ENCODE results near the gene TBL1X. TPM values are rescaled to one million over a fixed set of nuclear protein-coding genes. Genes with fewer than 3 reads are reported as not detected.

TBL1X gene
- total RNA-seq, 1 donor from 2014 or later, result 6.5 TPM

DNA sequence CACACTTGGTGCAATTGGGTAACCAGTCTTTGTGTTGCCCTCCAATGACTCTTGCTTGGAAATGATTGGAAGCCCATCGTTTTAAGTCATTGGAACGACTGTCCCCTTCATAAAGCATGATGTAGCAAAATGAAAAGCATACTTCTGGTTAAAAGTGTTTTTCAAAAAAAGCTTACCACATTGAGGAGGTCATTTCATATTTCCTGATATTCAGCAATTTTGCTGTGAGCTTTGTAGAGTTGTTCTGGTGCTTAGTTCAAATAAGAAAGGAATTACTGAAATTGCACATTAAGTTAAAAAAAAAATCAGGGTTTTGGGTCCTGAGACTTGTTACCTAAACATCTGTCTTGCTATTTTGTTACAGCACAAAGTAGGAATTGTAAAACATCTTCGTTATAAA, 51.8 kb downstream of the TBL1X start:
- DNase-seq, result no peak
- Mint-ChIP-seq H3K27ac (ENCODE audit: unreplicated experiment) (no peak overlapping the region), H3K27me3 (ENCODE audit: unreplicated experiment) (peaks cover 2% of the 10 kb centered on the region), H3K4me3 (ENCODE audit: unreplicated experiment) (no peak overlapping the region), H3K9me3 (ENCODE audit: unreplicated experiment) (peaks cover 3% of the 10 kb centered on the region), H3K36me3 (ENCODE audit: unreplicated experiment) (no peaks in the 10 kb centered on the region), H3K4me1 (ENCODE audit: low read depth, unreplicated experiment) (peaks cover 3% of the 10 kb centered on the region)
- TF ChIP-seq CTCF (IDR thresholded peaks at IDR 0.05; ENCODE audit: partially characterized antibody, unreplicated experiment), result no peak

- Mint-ChIP-seq H3K27ac (ENCODE audit: unreplicated experiment) (no peak overlapping the region), H3K9me3 (ENCODE audit: unreplicated experiment) (peaks cover 3% of the 10 kb centered on the region), H3K4me3 (ENCODE audit: unreplicated experiment) (no peak overlapping the region), H3K36me3 (ENCODE audit: unreplicated experiment) (no peaks in the 10 kb centered on the region), H3K4me1 (ENCODE audit: low read depth, unreplicated experiment) (peaks cover 5% of the 10 kb centered on the region), H3K27me3 (ENCODE audit: unreplicated experiment) (peaks cover 2% of the 10 kb centered on the region)
- TF ChIP-seq CTCF (IDR thresholded peaks at IDR 0.05; ENCODE audit: partially characterized antibody, unreplicated experiment), result no peak
- no peak for DNase-seq
Observed at GRCh38 chrX:9518051-9518450, 53.2 kb downstream of the TBL1X start.

- H3K27ac Mint-ChIP-seq (ENCODE audit: unreplicated experiment), result no peak overlapping the region
- H3K27me3 Mint-ChIP-seq (ENCODE audit: unreplicated experiment), result peaks cover 2% of the 10 kb centered on the region
- no peaks in the 10 kb centered on the region for H3K36me3 Mint-ChIP-seq (ENCODE audit: unreplicated experiment)
- H3K9me3 Mint-ChIP-seq (ENCODE audit: unreplicated experiment), result peaks cover 2% of the 10 kb centered on the region
- H3K4me1 Mint-ChIP-seq (ENCODE audit: low read depth, unreplicated experiment), result peaks cover 5% of the 10 kb centered on the region
- TF ChIP-seq CTCF (IDR thresholded peaks at IDR 0.05; ENCODE audit: partially characterized antibody, unreplicated experiment), result no peak
- H3K4me3 Mint-ChIP-seq (ENCODE audit: unreplicated experiment), result no peak overlapping the region
- no peak for DNase-seq
Observed at GRCh38 chrX:9518889-9519288, 54.0 kb downstream of the TBL1X start.

- H3K4me1 Mint-ChIP-seq (ENCODE audit: low read depth, unreplicated experiment), result peaks cover 5% of the 10 kb centered on the region
- H3K4me3 Mint-ChIP-seq (ENCODE audit: unreplicated experiment), result no peak overlapping the region
- H3K27ac Mint-ChIP-seq (ENCODE audit: unreplicated experiment), result no peak overlapping the region
- DNase-seq, result no peak
- H3K27me3 Mint-ChIP-seq (ENCODE audit: unreplicated experiment), result peaks cover 2% of the 10 kb centered on the region
- H3K9me3 Mint-ChIP-seq (ENCODE audit: unreplicated experiment), result peaks cover 2% of the 10 kb centered on the region
- H3K36me3 Mint-ChIP-seq (ENCODE audit: unreplicated experiment), result no peaks in the 10 kb centered on the region
- no peak for TF ChIP-seq CTCF (IDR thresholded peaks at IDR 0.05; ENCODE audit: partially characterized antibody, unreplicated experiment)
Observed at GRCh38 chrX:9519546-9520216, 54.8 kb downstream of the TBL1X start.

- H3K4me1 Mint-ChIP-seq (ENCODE audit: low read depth, unreplicated experiment), result peaks cover 5% of the 10 kb centered on the region
Observed at GRCh38 chrX:9520217-9520590, 55.3 kb downstream of the TBL1X start.

More at GRCh38 chrX:9520217-9520590, 55.3 kb downstream of the TBL1X start:
- TF ChIP-seq CTCF (IDR thresholded peaks at IDR 0.05; ENCODE audit: partially characterized antibody, unreplicated experiment), result no peak
- Mint-ChIP-seq H3K4me3 (ENCODE audit: unreplicated experiment) (no peak overlapping the region), H3K27ac (ENCODE audit: unreplicated experiment) (no peak overlapping the region), H3K36me3 (ENCODE audit: unreplicated experiment) (no peaks in the 10 kb centered on the region), H3K27me3 (ENCODE audit: unreplicated experiment) (peaks cover under 1% of the 10 kb centered on the region), H3K9me3 (ENCODE audit: unreplicated experiment) (peaks cover 2% of the 10 kb centered on the region)
- DNase-seq, result no peak
